Measurements from ENCODE around the gene HTR3D. TPM values are rescaled to one million over a fixed set of nuclear protein-coding genes. Genes with fewer than 3 reads are reported as not detected.

HTR3D gene
- total RNA-seq, 4 donors from 2014 or later: not detected

DNA sequence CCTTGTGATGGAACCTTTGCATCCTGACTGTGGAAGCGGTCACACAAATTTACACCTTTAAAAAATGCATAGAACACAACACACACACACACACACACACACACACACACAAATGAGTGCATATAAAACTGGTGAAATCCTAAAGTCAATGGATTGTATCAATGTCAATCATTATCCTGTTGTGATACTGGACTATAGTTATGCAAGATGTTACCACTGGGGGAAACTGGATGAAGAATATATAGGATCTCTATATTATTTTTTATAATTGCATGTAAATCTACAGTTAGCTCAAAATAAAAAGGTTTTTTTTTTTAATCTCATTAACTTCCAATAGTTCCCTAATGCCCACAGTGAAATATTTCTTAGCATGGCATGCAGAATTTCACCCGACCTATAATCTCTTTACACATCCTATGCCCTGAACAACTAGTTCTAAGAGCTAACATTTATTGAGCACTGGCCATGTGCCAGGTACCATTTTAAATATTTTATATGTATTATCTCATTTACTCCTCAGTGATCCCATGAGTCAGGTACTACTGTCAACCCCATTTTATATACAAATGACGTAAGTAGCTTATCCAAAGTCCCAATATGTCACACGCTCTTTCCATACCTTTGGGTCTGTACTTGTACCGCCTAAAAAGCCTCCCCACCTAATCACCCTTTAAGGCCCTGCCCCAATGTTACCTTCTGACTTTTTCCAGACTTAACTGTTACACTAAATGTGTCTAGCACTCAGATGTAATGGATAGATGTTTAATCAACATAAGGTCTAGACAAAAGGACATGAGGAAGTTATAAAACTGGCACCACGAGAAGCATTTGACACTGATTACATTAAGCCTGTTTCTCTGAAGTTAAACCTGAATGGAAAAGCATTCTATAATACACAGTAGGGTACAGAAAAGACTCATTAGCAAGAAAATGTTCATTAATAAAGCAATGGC, 19.3 kb upstream of the HTR3D start:
- Histone ChIP-seq H3K27ac (peak overlapping the region; percentile 18 to 64 (median 40)), H3K27me3 (no peaks in the 10 kb centered on the region), H3K36me3 (peaks cover 0 to 7% (median 0%) of the 10 kb centered on the region in 4 donors), H3K9me3 (no peaks in the 10 kb centered on the region), H3K4me1 (peaks cover 14 to 66% (median 40%) of the 10 kb centered on the region in 4 donors), H3K4me3 (no peak overlapping the region)
- TF ChIP-seq POLR2A (IDR thresholded peaks at IDR 0.05) (no peak), POLR2AphosphoS5 (IDR thresholded peaks at IDR 0.05) (peak in 1 of 3 donors; percentile 65), EP300 (IDR thresholded peaks at IDR 0.05; ENCODE audit: low read depth) (no peak)
- TF ChIP-seq, protein P1, sequence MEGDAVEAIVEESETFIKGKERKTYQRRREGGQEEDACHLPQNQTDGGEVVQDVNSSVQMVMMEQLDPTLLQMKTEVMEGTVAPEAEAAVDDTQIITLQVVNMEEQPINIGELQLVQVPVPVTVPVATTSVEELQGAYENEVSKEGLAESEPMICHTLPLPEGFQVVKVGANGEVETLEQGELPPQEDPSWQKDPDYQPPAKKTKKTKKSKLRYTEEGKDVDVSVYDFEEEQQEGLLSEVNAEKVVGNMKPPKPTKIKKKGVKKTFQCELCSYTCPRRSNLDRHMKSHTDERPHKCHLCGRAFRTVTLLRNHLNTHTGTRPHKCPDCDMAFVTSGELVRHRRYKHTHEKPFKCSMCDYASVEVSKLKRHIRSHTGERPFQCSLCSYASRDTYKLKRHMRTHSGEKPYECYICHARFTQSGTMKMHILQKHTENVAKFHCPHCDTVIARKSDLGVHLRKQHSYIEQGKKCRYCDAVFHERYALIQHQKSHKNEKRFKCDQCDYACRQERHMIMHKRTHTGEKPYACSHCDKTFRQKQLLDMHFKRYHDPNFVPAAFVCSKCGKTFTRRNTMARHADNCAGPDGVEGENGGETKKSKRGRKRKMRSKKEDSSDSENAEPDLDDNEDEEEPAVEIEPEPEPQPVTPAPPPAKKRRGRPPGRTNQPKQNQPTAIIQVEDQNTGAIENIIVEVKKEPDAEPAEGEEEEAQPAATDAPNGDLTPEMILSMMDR (IDR thresholded peaks at IDR 0.05): peak in 1 of 5 experiments; percentile 19
- intact Hi-C loops (cut with DNase I; ENCODE audit: low total_unique reads): no loop called here
- in situ Hi-C loops (cut with MboI; ENCODE audit: low pct_ligation_motif_present in 1 of 4, low pct_unique_long_range_greater_than_20kb in 1 of 4, low sequenced_read_pairs in 3 of 4): no loop called here
- 51 to 58% methylated on average over 5 to 6 of the region's 6 CpGs for WGBS, 2 donors (ENCODE audit: low coverage in 1 of 2)
- peak; percentile 46 for DNase-seq

GRCh38 chr3:184015381-184016019, 16.0 kb upstream of the HTR3D start:
- Histone ChIP-seq H3K36me3 (no peaks in the 10 kb centered on the region), H3K27me3 (no peaks in the 10 kb centered on the region), H3K4me1 (peaks cover 14 to 57% (median 34%) of the 10 kb centered on the region in 4 donors), H3K9me3 (no peaks in the 10 kb centered on the region), H3K4me3 (peak overlapping the region in 1 of 4 donors; percentile 12), H3K27ac (peak overlapping the region in 3 of 4 donors; percentile 45 to 89 (median 48))
- DNase-seq: peak; percentile 60
- in situ Hi-C loops (cut with MboI; ENCODE audit: low pct_ligation_motif_present in 1 of 4, low pct_unique_long_range_greater_than_20kb in 1 of 4, low sequenced_read_pairs in 3 of 4) (no loop called here), intact Hi-C loops (cut with DNase I; ENCODE audit: low total_unique reads) (no loop called here)
- TF ChIP-seq, protein P1 (IDR thresholded peaks at IDR 0.05): no peak
- TF ChIP-seq POLR2A (IDR thresholded peaks at IDR 0.05): peak; percentile 54
- no peak for TF ChIP-seq EP300 (IDR thresholded peaks at IDR 0.05; ENCODE audit: low read depth)
- peak in 2 of 3 donors; percentile 46 to 85 for TF ChIP-seq POLR2AphosphoS5 (IDR thresholded peaks at IDR 0.05)
- 67 to 73% methylated on average over 10 of the region's 10 CpGs for WGBS, 2 donors (ENCODE audit: low coverage in 1 of 2)

DNA sequence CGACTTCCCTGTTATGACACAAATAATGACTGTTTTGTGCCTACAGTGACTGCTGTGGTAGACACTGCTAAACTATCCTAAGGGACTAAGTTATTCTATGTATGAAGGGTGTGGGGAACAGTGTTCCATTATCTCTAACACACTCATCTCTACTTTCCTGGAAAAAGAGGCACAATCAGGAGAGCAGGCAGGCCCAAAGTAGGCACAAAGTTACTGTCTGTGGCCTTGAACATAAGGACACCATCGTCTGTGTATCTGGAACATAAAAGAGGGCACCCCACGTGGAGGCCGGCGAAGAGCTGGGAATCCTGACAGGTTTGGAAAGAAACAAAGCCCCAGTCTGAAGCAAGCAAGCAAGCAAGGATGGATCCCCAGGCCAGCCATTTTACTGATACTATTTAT, 15.4 kb upstream of the HTR3D start:
- no peak for DNase-seq
- Histone ChIP-seq H3K27me3 (no peaks in the 10 kb centered on the region), H3K4me3 (no peak overlapping the region), H3K36me3 (no peaks in the 10 kb centered on the region), H3K4me1 (peaks cover 14 to 57% (median 33%) of the 10 kb centered on the region in 4 donors), H3K9me3 (no peaks in the 10 kb centered on the region), H3K27ac (peak overlapping the region in 3 of 4 donors; percentile 45 to 89 (median 48))
- TF ChIP-seq POLR2A (IDR thresholded peaks at IDR 0.05) (no peak), POLR2AphosphoS5 (IDR thresholded peaks at IDR 0.05) (no peak), EP300 (IDR thresholded peaks at IDR 0.05; ENCODE audit: low read depth) (no peak)
- TF ChIP-seq, protein P1 (IDR thresholded peaks at IDR 0.05): no peak
- intact Hi-C loops (cut with DNase I; ENCODE audit: low total_unique reads): no loop called here
- in situ Hi-C loops (cut with MboI; ENCODE audit: low pct_ligation_motif_present in 1 of 4, low pct_unique_long_range_greater_than_20kb in 1 of 4, low sequenced_read_pairs in 3 of 4): no loop called here
- 50 to 71% methylated on average over 1 to 5 of the region's 5 CpGs for WGBS, 2 donors (ENCODE audit: low coverage in 1 of 2)

All from transverse colon (tissue), 4 donors.